Lower leg skin (tissue), 4 donors: ENCODE data around the gene TMC1. TPM values are rescaled to one million over a fixed set of nuclear protein-coding genes. Genes with fewer than 3 reads are reported as not detected.

Experiments
- DNase-seq, 2 donors: peaks; one replicate each; pipeline ENCODE4 v3.0.0-alpha.2; 2019; ENCODE audit warnings: low spot score in 2 of 2
- H3K4me3 ChIP-seq: fragments of 200-600 bp; sonication (generic); 2 replicates; pipeline ENCODE4 v1.5.1; 2017; ENCODE audit warnings: mild to moderate bottlenecking, low read depth; ENCODE audit not compliant: poor library complexity, severe bottlenecking
- POLR2A ChIP-seq, 2 donors: fragments of 450-650 bp; IDR thresholded peaks; one replicate each; pipeline ENCODE4 v1.6.1; 2016 to 2017; ENCODE audit warnings: antibody characterized with exemption in 2 of 2, mild to moderate bottlenecking in 1 of 2, moderate library complexity in 1 of 2
- WGBS, 2 donors: methylation state at CpG; one replicate each; pipeline ENCODE4 v1.1.5; 2018; 5-methylcytosine and 5-hydroxymethylcytosine counted together
- intact Hi-C: fragments of 100-400 bp; cut with DNase I; formaldehyde crosslinking; loops from one replicate; pipeline ENCODE4 v1.15.0; 2023; ENCODE audit warnings: low total_unique reads
- total RNA-seq, 4 donors: library from RNA; depleted of rRNA; stranded (reverse); fragments of >200 nt; gene quantifications; one replicate each; pipeline ENCODE4 v1.1.0, GENCODE V29; 2016
- TF ChIP-seq, protein P1 (sequence below), 3 donors: fragments of 450-650 bp; IDR thresholded peaks; one replicate each; pipeline ENCODE4 v1.5.1; 2016; ENCODE audit warnings: antibody characterized with exemption in 3 of 3, mild to moderate bottlenecking in 3 of 3, moderate library complexity in 2 of 3

Gene TMC1
- total RNA-seq, 4 donors from 2014 or later: 0.13 to 0.46 TPM; not detected in 2

DNA sequence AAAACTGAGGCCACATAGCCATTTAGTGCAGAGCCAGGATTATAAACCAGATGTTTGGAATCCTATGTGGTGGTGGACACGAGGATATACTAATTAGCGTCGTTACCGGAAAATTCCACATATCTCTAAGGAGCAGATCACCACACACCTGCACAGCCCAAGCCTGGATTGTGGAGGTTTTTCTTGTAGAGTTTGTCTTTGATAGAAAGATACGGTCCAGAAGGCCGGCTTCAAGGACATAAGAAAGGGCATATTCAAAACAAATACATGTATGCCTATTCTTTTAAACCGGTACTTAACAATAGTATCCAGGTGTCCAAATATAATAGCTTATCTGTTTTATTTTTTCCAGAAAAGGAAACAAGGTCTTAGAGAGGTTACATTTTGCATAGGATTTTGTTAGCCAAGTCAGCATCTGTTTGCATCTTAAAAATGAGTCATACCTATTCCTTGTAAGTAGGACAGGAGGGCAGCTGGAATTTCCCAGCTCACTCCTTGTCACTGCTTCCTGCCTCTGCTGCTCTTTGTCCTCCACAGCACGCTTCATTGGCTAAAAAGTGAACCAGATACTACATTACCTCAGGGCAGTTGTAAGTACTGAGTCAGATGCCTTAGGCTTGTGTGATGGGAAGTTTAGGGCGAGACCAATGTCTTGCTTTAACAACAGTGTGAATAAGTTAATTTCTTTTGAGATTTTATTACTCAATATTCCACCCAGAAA is 3.6 kb downstream of the TMC1 start:
- H3K4me3 ChIP-seq: no peak overlapping the region
- intact Hi-C loops: no loop called here
- WGBS, 2 donors: 56% methylated on average over 9 of the region's 9 CpGs
- DNase-seq: peak in 1 of 2 donors; percentile 26
- TF ChIP-seq POLR2A (IDR thresholded peaks at IDR 0.05): no peak

DNA sequence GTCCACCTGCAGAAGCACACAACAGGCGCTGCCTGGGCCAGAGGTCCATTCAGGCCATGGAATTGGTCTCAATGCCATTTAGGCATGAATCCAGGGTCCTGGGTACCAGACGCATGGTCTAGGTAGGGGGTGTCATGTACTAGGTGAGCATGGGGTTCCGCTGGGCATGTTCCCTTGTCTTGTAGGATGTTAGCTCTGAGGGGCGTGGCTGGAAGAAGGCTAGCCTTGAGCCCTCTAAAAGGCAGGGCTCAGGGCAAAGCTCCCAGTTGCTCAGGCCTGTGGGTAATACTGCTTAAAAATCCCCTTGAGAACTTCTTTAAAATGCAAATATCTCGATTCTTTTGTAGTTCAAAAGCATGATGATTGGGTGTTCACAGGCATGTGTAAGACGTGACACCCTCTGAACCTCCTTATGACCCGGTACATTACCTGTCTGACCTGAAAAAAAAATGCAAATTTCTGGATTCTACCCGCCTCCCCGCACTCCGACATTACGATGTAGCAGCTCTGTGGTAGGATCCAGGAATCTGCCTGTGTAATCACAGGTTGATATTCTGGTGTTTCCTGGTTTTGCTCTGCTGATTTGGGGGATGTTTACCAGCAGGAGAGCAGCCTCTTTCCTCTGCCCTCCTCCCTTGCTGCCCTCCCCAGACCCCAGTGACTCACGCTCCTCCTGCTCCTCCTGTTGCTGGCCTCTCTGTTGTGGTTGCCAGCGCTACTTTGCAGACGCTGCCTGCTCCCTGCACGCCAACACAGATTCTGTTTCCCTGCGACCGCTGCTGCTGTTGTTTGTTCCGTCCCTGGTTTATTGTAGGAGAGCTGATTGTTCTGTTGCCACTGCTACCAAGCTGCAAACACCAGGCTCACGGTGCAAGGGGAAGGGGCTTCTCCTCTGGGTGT is 5.7 kb downstream of the TMC1 start:
- WGBS, 2 donors: 22 to 27% methylated on average over 19 of the region's 19 CpGs
- no peak overlapping the region for H3K4me3 ChIP-seq
- intact Hi-C loops: no loop called here
- DNase-seq: peak; percentile 57 to 94
- no peak for TF ChIP-seq POLR2A (IDR thresholded peaks at IDR 0.05)
- TF ChIP-seq, protein P1, sequence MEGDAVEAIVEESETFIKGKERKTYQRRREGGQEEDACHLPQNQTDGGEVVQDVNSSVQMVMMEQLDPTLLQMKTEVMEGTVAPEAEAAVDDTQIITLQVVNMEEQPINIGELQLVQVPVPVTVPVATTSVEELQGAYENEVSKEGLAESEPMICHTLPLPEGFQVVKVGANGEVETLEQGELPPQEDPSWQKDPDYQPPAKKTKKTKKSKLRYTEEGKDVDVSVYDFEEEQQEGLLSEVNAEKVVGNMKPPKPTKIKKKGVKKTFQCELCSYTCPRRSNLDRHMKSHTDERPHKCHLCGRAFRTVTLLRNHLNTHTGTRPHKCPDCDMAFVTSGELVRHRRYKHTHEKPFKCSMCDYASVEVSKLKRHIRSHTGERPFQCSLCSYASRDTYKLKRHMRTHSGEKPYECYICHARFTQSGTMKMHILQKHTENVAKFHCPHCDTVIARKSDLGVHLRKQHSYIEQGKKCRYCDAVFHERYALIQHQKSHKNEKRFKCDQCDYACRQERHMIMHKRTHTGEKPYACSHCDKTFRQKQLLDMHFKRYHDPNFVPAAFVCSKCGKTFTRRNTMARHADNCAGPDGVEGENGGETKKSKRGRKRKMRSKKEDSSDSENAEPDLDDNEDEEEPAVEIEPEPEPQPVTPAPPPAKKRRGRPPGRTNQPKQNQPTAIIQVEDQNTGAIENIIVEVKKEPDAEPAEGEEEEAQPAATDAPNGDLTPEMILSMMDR (IDR thresholded peaks at IDR 0.05): no peak

DNA sequence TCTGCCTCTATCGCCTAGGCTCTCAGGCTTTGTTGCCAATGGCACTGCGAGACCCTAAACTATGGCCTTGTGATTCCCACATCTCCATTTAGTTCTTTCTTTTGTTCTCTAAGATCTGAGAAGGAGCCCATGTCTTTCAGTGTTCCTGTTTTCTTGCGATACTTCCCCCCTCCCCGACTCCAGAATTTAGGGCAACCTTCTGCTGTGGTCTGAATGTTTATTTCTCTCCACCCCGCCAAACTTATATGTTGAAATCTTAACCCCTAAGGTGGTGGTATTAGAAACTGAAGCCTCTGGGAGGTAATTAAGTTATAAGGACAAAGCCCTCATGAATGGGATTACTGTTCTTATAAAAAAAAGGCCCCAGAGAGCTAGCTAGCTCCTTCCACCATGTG is 6.4 kb downstream of the TMC1 start:
- intact Hi-C loops: no loop called here
- WGBS, 2 donors: 30 to 31% methylated on average over 5 of the region's 5 CpGs
- no peak overlapping the region for H3K4me3 ChIP-seq
- no peak for TF ChIP-seq POLR2A (IDR thresholded peaks at IDR 0.05)
- DNase-seq: no peak

DNA sequence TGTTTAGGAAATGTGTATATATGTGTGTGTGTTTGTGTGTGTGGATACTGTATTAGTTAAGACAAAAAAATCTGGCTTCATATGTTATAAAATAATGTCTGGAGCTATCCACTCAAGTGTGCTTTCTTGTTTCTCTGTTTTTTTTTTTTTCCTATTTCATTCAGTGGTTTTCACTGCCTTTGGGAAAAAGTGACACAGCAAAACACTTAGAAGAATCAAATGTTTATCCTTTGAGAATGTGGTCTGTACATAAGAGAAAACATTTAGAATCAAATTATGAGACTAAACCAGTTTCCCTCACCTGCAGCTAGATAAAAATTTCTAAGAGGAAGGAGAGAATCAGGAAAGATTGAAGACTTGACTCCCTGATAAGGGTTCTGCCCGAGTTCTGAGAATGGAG is 8.1 kb downstream of the TMC1 start:
- DNase-seq: no peak
- intact Hi-C loops: no loop called here
- TF ChIP-seq POLR2A (IDR thresholded peaks at IDR 0.05): no peak
- TF ChIP-seq, protein P1 (IDR thresholded peaks at IDR 0.05): no peak
- 76 to 79% methylated on average over 1 of the region's 1 CpG for WGBS, 2 donors
- no peak overlapping the region for H3K4me3 ChIP-seq

DNA sequence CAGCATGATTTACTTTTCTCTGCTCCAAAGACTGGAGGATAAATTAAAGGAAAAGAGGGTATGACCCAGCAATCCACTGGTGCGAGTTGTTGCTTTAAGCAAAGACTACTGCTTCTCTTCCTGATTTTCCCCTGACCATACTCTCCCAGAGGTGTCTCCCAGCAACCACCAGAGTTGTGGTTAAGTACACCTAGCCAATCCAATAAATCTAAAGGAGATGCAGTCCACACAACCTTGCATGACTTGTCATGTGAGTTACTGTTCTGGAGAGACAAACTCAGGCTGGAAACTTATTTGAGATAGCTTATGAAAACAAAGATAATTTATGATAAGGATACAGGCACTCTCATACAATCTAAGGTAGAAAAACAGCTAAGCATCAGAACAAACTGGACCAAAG is 11.9 kb downstream of the TMC1 start:
- DNase-seq: no peak
- TF ChIP-seq, protein P1 (IDR thresholded peaks at IDR 0.05): no peak
- TF ChIP-seq POLR2A (IDR thresholded peaks at IDR 0.05): no peak
- intact Hi-C loops: no loop called here
- WGBS, 2 donors: 74 to 80% methylated on average over 1 of the region's 1 CpG
- H3K4me3 ChIP-seq: no peak overlapping the region

DNA sequence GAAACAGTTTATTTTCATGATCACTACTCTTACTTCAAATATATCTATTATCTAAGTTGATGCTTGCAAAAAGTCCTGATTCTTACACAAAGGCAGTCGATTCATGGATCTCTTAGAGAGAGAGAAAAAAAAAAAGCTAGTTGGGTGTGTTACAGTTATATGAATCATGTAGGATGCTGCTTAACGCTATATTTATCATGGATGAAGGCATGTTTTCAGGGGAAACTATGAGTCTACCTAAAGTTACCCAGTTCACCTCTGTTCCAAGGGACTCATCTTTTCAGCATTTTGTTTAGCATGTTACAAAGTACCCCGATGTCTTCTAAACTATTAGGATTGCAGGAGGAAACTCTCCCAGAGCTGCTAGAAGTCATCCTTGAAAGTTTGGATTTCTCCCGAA is 13.5 kb downstream of the TMC1 start:
- intact Hi-C loops: no loop called here
- TF ChIP-seq, protein P1 (IDR thresholded peaks at IDR 0.05): no peak
- TF ChIP-seq POLR2A (IDR thresholded peaks at IDR 0.05): no peak
- 73 to 84% methylated on average over 4 of the region's 4 CpGs for WGBS, 2 donors
- DNase-seq: no peak
- no peak overlapping the region for H3K4me3 ChIP-seq
